Left forelimb (tissue), 1 donor: ENCODE measurements around the gene FLII.
A peak's percentile ranks its signal among the peaks of the same experiment; 100 is the strongest.

Experiments used
- DNase-seq: peaks from one replicate; pipeline ENCODE4 v3.0.0-alpha.2; 2018; ENCODE audit warnings: low spot score

The FLII gene

DNA sequence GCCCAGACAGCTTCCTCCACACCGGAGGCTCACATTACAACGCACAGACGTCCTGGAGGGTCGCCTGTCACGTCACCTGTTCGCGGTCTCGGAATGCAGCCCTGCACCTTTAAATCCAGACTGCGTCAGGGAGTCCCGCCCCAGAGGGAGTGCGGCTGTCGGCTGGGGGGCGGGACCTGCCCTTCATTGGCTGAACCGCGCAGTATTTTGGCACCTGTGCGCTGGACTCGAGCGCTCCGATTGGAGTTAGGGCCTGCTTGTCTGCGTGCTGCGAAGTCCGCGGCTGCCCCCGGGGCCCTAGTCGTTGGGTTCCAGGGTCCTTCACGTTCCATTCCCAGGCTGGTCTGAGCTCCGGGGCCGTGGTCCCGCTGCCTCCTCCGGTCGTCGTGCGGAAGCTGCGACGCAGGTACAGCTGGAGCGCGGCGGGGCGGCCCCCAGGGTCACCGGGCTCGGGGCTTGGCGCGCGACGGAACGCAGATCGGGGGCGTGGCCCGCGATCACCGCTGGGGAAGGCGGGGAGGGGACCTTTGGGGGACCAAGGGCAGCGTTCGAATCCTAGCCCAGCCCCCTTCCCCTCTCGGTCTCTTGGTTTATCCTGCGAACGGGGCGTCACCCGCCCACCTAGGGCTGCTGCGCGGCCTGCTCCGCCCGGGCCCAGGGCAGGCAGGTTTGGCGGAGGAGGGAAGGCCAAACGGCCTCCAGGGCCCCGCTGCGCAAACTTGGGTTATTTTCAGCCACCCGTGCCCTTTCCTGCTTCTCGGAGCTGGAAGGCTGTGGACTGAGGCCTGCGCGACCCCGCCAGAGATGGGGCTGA lies 2.0 kb upstream of the FLII start, which contains the start of gene MIEF2:
Gene MIEF2, plus strand, starts transcription at position 331 of the 814 bp plus-strand sequence. CDS start 2,059 bp downstream, outside the sequence.
- DNase-seq = peak; percentile 96

DNA sequence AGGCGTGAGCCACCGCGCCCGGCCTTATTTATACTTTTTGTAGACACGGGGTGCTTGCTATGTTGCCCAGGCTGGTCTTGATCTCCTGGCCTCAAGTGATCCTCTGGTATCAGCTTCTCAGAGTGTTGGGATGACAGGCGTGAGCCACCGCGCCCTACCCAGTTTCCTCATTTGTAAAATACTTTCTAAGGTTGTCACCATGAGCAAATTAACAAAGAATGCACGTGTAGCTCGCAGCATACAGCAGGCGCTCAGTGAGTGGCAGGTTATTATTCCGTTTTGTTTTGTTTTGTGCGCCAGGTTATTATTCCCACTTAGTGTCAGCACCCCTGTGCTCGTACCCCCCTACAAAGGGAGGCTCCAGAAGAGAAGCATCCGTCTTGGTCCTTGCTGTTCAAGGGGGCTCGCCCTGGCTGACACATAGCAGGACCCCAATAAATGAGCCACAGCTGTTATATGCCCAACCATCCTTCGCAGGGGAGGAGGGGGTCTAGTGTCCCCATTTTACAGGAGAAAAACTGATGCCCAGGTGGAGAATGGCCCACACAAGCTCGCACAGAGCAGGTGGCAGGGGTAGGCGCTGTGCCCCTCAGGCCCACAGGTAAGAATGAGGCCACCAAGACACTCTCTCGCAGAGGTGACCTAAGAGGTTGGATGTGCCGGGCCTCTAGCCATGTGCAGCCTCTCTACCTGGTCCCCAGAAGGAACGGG lies 1.2 kb upstream of the FLII start:
- DNase-seq = no peak

DNA sequence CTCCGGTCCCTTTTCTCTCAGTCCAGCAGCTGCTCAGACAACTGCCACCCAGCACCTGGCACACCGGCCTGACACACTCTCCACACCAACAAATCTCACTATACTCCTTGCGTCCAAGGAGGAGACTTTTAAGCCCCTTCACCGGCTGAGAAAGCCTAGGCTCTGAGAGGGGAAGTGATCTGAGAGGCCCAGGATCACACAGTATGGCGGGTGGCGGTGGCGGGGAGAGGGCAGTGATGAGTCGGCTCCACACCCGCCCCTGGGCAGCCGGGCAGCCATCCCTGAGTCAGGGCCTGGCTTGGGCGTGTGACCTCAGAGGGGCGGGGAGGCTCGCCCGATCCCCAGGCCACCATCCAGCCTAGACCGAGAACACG lies 569 bp downstream of the FLII start:
- no peak for DNase-seq

DNA sequence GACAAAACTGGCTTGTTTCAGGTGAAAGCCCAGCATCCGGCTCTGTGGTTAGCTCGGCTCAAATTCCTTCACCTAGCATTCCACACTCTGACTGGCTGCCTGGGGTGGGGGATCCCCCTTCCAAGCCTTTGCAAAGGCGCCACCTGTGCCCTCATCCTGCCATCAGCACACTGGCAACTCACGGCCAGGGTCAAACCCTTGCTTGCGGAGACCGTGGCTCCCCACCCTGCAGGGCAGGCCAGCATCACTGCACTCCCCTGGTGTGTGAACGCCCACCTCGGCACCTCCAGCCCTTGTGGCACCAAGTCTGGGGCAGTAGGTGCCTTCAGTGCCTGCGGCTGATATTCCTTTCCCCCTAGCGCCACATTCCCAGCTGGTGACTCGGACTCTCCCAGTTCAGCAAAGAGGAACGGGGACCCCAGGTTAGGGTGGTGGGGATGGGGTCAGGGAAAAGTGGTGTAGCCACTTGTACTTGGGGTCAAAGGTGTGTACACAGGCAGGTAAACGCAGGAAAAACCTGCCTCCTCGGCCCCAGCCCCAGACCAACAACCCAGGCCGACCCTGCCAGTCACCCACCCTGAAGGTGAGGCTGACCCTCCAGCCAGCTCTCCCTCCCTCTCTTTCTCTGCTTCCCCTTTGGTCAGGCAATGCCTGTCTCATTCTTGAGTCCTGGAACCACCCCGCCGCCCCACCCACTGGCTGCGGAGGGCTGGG lies 1.1 kb downstream of the FLII start:
- no peak for DNase-seq

DNA sequence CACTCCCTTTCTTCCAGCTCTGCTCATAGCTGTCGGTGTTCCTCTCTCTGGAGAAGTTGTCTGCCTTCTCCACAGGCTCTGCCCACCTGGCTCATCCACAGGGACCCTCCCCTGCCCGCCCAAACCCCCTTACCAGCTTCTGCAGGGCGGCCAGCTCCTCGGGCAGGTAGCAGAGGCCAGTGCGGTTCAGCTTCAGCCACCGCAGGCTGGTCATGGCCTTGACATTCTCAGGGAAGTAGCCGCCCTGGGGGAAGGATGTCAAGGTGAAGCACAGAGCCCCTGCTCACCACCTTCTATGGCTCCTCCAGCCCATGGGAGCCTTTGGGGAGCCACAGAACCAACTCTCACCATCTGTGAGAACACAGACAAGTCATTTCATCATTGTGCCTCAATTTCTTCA lies 1.8 kb downstream of the FLII start:
- no peak for DNase-seq

DNA sequence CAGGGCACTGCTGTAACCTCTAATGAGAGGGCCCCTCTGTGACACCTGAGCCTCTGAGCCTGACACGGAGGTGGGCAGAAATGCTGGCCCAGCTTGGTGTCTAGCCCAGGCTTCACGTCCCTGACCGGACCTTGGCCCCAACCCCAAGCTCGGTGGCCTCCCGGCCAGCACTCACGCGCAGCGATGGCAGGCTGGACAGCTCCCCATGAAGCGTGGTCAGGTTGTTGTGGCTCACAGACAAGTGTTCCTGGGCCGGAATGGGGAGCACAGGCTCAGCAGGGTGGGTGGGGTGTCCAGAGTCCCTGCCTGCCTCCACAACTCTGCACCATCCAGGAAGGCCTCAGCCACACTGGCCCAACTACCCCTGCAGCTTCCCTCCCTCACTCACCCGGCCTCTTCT lies 2.2 kb downstream of the FLII start:
- DNase-seq = no peak

DNA sequence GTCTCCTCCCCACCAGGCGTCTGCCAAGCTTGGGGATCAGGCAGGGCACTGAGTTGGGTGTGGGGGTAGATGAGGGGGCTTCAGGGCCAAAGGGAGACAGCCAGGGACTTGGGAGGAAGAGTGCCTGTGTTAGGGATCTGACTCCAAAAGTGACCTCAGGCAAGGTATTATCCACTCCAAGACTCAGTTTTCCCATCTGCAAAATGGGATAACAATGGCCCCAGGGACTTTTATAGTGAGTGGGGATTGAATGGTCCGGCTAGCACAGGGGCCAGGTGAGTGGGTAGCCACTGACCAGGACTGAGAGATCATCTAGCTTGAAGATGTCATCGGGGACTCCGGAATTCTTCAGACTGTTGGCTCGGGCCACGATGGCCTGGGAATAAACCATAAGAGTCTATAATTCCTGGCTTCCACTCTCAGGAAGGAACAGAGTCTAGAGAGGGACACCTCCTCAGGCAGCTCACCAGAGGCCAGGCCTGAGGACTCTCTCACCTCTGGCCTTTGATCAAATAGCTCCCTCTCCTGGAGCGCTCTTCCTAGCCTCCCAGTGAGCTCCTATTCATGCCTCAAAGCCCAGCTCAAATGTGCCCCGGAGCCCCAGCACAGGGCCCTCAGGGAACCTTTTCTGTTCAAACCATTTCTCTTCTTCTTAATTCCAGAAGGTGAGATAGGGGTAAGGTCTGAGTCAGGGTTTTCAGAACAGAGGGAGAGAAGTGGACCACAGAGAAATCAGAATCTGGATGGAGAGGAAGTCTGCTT lies 3.5 kb downstream of the FLII start:
- no peak for DNase-seq

DNA sequence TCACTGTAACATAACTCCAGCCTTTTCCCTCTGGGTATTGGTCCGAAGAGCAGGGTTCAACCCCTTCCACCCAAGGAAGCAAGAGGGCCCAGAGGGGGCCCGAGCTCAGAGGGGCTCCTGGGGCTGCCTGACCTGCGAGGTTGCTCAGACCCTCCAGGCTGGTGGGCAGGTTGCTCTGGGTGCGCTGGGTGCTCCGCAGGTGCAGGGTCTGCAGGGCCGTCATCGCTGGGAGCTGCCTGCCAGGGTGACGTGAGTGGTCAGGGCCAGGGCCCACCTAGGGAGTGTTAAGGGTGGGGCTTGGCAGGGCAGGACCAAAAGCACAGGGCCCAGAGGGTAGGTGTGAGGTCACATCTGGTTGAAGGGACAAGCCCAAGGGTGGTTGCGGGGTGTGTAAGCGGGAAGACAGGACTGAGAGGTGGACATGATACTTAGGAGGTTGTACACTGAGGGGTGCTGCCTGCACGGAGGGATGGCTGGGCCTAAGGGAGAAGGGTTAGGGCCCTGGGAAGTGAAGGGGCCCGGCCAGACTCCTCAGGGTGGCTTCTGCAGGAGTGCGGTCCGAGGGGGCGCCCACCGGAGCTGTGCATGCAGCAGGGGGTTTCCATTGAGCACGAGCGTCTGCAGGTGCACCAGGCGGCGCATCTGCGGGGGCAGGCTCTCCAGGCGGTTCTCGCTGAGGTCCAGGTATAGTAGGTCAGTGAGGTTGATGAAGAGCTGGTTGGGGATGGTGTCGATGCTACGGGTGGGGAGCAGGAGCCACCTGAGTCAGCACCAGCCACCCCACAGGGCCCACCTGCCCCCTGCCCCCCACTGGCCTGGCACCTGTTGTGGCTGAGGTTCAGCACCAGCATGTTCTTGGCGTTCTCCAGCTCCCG lies 4.4 kb downstream of the FLII start:
- DNase-seq = no peak

DNA sequence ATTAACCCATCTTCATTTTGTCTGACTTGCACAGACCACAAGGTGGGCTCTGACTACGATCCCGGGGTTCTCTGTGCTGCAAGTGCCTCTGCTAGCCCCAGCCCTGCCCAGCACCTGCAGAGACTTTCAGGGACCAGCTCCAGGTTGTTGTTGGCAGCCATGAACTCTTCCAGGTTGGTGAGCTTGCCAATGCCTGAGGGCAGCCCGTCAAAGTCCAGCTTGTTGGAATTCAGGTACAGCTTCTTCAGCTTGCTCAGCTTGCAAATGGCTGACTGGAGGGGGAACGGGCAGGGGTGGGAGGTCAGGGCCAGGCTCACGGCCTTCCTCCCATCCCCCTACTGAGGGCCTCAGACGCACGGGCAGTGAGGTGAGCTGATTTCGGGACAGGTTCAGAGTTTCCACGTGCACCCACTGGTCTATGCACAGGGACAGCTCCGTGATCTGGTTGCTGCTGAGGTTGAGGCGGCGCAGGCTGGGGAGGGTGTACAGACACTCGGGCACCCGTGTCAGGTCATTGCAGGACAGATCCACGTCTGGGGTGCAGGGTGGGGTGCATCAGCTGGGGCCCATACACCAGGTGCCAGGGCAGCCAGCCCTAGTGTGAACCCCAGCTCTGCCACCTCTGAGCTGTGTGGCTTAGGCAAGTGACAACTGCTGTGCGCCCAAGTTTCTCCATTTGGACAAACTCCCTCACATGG lies 5.2 kb downstream of the FLII start:
- no peak for DNase-seq

DNA sequence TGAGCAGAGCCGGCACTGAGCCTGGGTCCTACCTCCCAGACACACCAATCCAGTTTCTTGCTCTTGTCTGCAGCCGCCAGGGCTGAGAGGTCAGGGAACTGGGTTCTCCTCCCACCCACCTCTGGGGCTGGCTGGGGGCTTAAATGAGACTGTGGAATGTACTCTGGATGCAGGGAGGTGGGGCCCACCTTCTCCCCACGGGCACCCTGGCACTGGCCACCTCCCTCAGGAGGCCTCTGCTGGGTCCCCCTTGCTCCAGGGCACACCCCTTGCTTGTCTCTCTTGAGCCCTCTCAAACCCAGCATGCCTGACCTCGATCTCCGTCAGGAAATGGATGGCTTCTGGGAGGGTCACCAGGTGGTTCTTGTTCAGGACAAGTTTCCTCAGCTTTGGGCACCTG lies 6.4 kb downstream of the FLII start:
- DNase-seq = no peak

DNA sequence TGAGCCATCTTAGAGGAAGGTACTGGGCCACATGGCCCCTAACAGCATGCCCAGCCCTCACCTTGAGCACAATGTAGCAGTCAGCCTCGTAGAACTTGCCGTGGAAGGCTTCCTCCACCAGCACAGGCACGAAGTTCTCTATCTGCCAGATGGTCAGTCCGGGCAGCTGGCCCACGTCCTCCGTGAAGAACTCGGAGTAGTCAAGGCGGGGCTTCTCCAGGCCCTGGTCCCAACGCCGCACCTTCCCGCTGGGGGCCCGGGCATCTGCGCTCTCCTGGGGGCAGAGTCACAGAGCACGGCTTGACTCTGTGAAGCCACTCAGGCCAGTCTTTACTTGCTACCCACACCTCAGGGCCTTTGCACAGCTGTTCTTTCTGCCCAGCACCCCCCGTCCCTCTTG lies 7.3 kb downstream of the FLII start:
- DNase-seq = no peak

DNA sequence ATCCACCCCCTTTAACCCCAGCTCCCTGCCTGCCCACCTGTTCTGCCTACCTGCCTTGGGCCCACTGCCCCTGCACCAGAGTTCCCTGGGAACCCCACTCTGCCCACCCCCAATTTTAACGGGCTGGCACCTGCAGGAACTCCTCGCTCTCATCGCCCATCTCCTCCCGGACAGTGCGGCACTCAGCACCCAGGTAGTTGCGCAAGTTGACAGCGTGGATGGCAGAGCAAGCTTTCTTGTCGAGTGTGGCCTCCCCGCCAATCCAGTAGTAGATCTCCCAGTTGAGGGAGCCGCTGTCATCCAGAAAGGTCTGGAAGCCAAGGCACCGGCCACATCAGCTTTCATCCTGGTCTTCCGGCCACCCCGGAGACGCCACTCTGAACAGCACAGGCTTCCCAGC lies 7.8 kb downstream of the FLII start:
- DNase-seq = no peak

DNA sequence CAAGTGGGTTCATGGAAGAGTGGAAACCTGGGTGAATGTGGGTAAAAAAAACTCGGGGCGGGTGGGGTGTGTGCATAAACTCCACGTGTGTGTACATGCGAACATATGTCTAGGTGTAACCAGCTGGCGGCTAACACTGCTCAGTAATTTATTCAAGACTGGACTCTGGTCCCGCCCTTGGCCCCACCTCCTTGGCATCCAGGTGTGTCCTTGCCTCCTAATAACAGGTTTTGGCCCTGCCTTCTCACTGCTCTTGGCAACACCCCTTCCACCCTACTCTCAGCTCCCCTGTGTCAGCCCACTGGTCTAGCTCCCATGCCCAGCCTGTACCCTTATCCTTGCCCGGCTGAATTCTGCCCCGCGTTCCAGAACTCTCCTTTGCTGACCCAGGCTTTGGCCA lies 8.3 kb downstream of the FLII start:
- DNase-seq = no peak

DNA sequence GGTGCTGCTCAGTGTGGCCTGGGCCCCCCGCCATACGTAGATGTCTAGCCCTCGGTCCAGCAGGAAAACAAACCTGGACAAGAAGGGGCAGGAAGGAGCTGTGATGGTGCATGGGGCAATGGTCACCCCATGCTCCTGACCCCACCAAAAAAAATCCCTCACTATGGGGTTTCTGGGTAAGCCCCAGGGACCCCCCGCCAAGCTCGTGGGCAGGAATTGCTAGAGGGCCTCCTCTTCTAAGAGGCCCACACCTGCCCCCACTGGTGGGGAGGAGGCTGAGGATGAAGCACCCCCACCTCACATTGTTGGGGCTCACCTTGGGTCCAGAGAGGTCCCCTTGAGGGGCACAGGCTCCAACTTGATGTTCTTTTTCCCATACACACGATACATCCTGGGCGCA lies 9.7 kb downstream of the FLII start:
- no peak for DNase-seq

DNA sequence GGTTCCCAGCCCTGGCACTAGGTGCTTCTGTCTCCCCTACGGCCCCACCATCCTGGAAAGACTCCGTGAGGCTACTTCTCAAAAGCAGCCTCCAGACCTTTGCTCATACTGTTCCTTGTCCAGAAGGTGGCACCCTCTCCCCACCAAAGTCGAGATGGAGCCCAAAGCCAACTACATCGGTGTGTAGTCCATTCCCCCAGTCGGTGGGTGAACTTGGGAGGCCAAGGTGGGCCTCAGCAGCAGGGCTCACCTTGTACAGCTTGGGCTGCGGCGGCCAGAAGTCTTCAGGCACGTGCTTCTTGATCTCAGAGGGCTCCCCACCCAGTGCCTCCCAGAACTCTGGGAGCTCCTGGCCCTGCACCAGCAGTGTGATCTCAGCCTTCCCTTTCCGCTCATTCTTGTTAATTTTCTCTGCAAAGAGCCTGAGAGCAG lies 10.2 kb downstream of the FLII start:
- peak; percentile 85 for DNase-seq

DNA sequence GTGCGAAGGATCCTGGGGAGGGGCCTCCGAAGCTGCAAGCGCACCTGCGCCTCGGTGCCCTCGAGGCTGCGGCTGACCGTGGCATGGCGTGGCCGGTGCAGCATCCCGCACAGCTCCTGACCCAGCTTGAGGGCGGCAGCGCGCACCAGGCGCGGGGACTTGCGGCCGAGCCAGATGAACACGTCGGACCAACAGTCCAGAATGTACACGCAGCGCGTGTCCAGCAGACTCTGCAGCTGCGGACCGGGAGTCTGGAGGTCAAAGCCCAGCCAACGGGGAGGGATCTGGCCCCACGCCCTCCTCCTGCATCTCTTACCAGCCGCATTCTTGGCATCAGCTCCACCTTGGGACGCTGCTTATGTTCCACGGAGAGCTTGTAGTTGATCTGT lies 10.9 kb downstream of the FLII start:
- no peak for DNase-seq

DNA sequence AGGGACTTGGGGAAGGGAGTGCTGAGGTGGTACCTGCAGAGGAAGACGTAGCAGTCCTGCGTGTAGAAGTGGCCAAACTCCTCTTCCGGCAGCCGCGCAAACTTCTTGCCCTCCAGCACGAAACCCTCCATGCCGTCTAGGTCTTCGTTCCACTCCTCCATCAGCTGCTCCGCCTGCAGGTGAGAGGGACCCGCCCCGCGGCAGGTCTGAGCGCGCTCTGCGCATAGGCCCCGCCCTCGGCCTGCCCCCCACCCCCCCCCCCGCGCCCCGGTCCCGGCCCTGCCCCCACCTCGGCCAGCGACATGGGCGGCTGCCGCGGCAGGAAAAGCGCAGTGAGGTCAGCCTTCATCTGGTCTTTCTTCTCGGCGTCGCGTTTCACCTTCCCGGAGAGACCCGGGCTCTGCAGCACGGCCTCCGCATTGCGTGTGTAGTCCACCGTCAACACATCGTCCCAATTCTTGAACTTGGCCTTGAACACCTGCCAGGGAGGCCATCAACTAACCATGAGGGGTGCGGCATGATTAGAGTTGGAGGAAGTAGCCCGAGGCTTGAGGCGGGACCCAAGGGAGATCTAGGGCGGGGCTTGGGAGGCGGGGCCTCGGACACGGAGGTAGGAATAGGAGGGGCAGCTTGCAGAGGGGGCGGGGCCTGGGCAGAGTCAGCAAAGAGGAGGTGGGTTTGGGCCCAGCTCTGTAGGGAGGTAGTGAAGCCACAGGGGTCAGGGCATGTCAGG lies 11.5 kb downstream of the FLII start:
- DNase-seq = no peak

DNA sequence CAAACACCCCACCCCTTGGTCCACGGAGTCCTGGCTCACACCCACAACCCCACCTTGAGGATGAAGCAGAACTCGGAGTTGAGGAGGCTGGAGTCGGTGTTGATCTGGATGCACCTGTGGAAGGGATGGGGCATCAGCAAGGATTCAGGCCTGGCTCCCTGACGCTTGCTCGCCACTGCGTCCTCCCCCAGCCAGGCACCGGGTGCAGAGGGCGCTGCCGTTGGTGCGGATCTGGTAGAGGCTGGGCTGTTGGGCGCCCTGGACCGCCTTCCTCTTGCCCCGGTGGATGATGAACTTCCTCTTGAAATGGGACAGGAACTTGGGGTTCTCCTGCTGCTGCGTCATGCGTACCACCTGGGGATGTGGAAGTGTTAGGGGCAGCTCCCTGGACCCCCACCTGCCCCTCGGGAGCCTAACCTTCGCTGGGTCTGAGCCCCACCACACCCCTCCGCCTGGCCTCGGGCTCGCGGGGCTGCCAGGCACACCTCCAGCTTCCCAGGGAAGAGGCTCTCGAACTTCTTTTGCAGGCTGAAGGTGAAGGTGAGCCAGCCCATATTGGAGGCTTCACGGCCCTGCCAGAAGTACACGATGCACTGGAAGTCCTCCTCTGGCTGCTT lies 12.3 kb downstream of the FLII start:
- DNase-seq = no peak

DNA sequence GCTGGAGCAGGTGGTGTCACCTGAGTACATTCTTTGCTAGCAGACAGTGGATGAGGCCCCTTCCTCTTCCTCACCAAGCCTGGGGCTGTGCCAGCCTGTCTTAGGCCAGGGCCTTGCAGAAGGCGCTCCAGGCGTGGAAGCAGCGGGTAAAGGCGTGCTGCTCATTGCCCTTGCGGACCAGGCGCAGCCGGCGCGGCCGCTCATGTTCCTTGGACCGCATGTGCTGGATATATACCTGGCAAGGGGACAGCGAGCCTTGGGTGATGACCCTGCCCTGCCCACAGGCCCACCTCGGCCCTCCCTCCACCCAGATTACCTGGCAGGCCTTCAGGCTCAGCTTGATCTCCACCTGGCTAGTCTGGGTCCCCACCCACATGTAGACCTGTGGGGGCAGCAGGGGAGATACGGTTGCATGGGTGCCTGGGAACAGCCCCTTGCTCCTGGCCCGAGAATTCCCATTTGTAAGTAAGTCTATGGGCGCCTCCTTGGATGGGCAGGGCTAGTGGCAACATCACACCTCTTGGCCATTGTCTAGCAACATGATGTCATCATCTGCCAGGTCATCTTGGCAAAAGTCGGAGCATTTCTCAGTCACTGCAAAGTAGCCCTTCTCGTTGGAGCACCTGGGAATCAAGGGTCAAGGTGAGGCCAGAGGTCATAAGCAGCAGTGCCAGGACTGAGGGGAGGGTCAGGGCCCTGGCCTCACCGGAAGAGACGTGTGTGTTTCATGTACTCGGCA lies 13.3 kb downstream of the FLII start:
- DNase-seq = no peak
